GM10248 (cell line): ENCODE results near the gene FASTK.

Source experiments
- CTCF ChIA-PET: fragments of 300-600 bp; sonication (Branson Sonifier 250); formaldehyde crosslinking; extraction: SDS; loops from one replicate; lab custom pipeline; 2021; ENCODE audit warnings: antibody characterized with exemption; lab: Yijun Ruan, JAX
- POLR2A ChIA-PET: fragments of 350-650 bp; sonication (Branson Sonifier 250); formaldehyde crosslinking; extraction: SDS; loops from one replicate; lab custom pipeline; 2020; ENCODE audit warnings: antibody characterized with exemption; lab: Yijun Ruan, JAX
- DNase-seq: peaks from one replicate; pipeline ENCODE4 v3.0.0; 2012; ENCODE audit errors: extremely low spot score
- CTCF ChIP-seq: IDR thresholded peaks from 2 replicates; pipeline ENCODE4 v1.5.1; 2012; ENCODE audit warnings: mild to moderate bottlenecking, low read depth; ENCODE audit errors: extremely low read depth, missing control alignments, control extremely low read depth

The FASTK gene

GRCh38 chr7:151059367-151060112 lies 21.1 kb downstream of the FASTK start, which contains the start of gene SLC4A2:
Gene SLC4A2 (plus strand): TSS chr7:151059589. CDS start chr7:151061988, 2,399 bp downstream.
- POLR2A ChIA-PET: interaction anchor here (1.4 kb wide), 1 partner anchor 21 kb away, joined by 3 read pairs; the partner anchor contains the start of gene FASTK
- TF ChIP-seq CTCF: peak; percentile 50
- CTCF ChIA-PET: interaction anchor here (0.8 to 1.3 kb wide), 5 partner anchors 15 to 51 kb away, joined by 3 to 7 read pairs (median 5); no protein-coding TSS in a partner anchor
- peak; percentile 88 for DNase-seq

- peak; percentile 41 for DNase-seq
- ChIA-PET POLR2A (interaction anchor here (1.4 kb wide), 1 partner anchor 22 kb away, joined by 3 read pairs; the partner anchor contains the start of gene FASTK), CTCF (interaction anchor here (0.9 to 1.0 kb wide), 2 partner anchors 19 to 52 kb away, joined by 3 to 4 read pairs; no protein-coding TSS in a partner anchor)
- no peak for TF ChIP-seq CTCF
These were observed 21.7 kb downstream of the FASTK start for GRCh38 chr7:151058781-151059366.

- DNase-seq: peak; percentile 99
- TF ChIP-seq CTCF: no peak
- CTCF ChIA-PET: interaction anchor here (0.9 to 1.0 kb wide), 2 partner anchors 20 to 52 kb away, joined by 3 to 4 read pairs; no protein-coding TSS in a partner anchor
- POLR2A ChIA-PET: interaction anchor here (1.4 kb wide), 1 partner anchor 22 kb away, joined by 3 read pairs; the partner anchor contains the start of gene FASTK
These were observed 22.4 kb downstream of the FASTK start for GRCh38 chr7:151057989-151058780.

GRCh38 chr7:151057506-151057988 lies 23.1 kb downstream of the FASTK start, which contains the start of gene CDK5:
Gene CDK5 (minus strand): TSS chr7:151057897. CDS start chr7:151057848, 49 bp downstream.
- DNase-seq: no peak
- no peak for TF ChIP-seq CTCF
- CTCF ChIA-PET: interaction anchor here (1.1 kb wide), 1 partner anchor 187 kb away, joined by 3 read pairs; no protein-coding TSS in a partner anchor
- POLR2A ChIA-PET: no interaction called here

- POLR2A ChIA-PET: no interaction called here
- TF ChIP-seq CTCF: no peak
- CTCF ChIA-PET: interaction anchor here (1.1 kb wide), 1 partner anchor 187 kb away, joined by 3 read pairs; no protein-coding TSS in a partner anchor
- no peak for DNase-seq
These were observed 23.7 kb downstream of the FASTK start for GRCh38 chr7:151056666-151057505.
